Epithelial cell of proximal tubule (primary cell): ENCODE data around the gene C1QTNF9. TPM values are rescaled to one million over a fixed set of nuclear protein-coding genes. Genes with fewer than 3 reads are reported as not detected.
"Not testable (repeated sequence)": the region's sequence is repeated elsewhere in the genome, so short reads cannot be mapped to it uniquely, and the experiment has no call there.

Experiments
- DNase-seq: peaks from one replicate; pipeline ENCODE4 v3.0.0-alpha.2; 2011; ENCODE audit warnings: low read depth
- H3K4me3 ChIP-seq: 2 replicates; pipeline ENCODE4 v1.5.1; 2011; ENCODE audit warnings: low read depth, mild to moderate bottlenecking, low read length
- total RNA-seq: library from RNA; depleted of rRNA; stranded (reverse); fragments of >200 nt; gene quantifications from 2 replicates; pipeline ENCODE4 v1.2.3, GENCODE V29; 2015
- TF ChIP-seq, protein P1 (sequence below): conservative IDR thresholded peaks from 2 replicates; pipeline ENCODE4 v1.5.1; 2012; ENCODE audit warnings: low read depth, mild to moderate bottlenecking, low read length

The C1QTNF9 gene
- total RNA-seq, 1 donor from 2014 or later = not detected

DNA sequence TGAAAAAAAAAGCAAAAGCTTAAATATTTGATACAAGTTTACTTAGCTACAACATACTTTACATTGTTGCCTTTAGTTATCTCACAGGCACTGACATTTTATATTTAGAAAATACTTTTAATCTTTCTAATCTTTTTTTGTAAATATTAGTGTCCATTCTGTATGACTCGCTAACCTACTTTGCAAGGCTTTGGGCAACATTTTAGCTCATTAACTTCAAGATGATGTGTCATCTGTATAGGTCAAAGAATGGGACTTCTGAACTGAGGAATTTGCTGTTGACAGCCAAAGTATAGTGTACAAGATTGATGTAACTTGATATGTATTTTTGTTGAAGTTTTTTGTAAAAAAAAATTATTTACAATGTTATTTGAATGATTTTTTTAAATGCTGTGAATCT, 2.7 kb upstream of the C1QTNF9 start:
- TF ChIP-seq, protein P1, sequence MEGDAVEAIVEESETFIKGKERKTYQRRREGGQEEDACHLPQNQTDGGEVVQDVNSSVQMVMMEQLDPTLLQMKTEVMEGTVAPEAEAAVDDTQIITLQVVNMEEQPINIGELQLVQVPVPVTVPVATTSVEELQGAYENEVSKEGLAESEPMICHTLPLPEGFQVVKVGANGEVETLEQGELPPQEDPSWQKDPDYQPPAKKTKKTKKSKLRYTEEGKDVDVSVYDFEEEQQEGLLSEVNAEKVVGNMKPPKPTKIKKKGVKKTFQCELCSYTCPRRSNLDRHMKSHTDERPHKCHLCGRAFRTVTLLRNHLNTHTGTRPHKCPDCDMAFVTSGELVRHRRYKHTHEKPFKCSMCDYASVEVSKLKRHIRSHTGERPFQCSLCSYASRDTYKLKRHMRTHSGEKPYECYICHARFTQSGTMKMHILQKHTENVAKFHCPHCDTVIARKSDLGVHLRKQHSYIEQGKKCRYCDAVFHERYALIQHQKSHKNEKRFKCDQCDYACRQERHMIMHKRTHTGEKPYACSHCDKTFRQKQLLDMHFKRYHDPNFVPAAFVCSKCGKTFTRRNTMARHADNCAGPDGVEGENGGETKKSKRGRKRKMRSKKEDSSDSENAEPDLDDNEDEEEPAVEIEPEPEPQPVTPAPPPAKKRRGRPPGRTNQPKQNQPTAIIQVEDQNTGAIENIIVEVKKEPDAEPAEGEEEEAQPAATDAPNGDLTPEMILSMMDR = no peak
- peak; percentile 6 for DNase-seq
- H3K4me3 ChIP-seq = no peak overlapping the region

DNA sequence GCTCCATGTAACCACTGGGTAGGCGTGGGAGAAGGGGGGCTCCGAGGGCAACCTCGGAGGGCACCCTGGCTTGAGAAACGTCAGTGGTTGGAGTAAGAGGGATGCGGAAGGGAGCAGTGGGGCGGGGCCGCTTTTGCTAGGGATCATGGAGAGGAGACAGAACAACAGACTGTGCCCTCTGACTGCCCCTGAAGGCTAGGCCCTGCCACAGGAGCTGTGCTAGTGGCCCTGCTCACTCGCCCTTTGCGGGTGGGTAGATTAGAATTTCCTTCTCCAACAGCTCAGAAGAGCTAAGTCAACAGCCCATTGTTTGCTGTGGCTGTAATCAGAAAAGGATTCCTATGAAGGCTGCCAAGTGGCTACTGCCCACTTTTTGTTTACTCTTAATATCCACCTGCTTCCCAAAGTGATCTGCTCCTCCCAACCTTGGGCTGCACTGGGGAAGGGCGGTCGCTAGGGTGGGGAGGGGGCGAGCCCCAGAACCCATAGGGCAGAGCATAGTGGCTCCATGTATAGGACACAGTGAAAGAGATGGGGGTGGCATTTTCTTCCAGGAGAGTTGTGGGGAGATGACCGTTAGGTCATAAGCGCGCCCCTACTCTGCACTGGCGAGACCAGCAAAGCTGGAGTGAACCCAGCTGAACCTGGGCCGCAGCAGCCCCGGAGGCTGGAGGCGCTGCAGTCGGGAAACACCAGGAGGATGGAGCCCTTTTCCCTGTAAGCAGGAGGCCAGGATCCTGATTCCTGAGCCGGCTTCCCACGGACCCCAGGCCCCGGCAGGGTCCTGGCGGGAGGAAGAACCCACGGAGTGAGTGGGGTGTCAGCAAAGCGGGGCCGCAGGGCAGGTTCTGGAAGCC, 1.9 kb upstream of the C1QTNF9 start:
- no peak overlapping the region for H3K4me3 ChIP-seq
- DNase-seq = no peak
- TF ChIP-seq, protein P1 = no peak

DNA sequence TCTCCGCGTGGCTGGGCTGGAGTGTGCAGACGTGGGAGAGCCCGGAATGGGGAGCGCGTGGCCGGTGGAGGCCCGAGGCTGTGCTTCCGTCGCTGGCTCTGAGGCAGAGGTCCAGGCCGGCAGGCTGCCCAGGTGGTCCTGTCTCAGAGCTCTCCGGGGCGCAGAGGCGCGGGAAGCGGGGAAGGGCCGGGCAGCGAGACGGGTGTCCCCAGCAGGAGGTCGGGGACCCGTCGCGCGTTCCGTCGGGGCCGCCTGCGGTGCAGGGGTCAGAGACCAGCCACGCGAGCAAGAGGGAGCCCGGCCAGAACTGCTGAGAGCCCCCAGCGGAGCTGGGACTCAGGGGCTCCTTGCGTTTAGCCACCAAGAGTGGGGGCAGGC, 1.3 kb upstream of the C1QTNF9 start:
- no peak overlapping the region for H3K4me3 ChIP-seq
- no peak for DNase-seq
- TF ChIP-seq, protein P1 = no peak

DNA sequence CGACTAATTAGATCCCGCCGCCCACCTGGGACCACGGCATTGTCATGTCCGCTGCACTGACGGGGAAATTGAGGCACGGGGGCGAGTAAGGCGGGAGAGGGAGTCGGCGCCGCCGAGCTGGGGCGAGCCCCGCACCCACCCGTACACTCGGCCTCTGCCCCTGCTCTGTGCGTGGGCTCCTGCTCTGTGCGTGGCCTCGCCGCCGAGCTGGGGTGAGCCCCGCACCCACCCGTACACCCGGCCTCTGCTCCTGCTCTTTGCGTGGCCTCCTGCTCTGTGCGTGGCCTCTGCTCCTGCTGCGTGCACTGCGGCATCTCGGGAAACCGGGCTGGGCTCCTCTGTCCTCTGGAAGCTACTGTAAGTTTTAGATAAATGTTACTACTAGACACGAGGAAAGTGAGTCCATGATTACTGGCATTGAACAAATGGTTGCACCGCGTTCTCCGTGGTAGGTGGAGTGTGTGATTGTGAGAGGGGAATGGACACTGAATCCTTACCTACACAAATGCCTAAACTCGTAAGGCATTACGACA, 826 bp upstream of the C1QTNF9 start:
- no peak overlapping the region for H3K4me3 ChIP-seq
- TF ChIP-seq, protein P1 = no peak
- no peak for DNase-seq

DNA sequence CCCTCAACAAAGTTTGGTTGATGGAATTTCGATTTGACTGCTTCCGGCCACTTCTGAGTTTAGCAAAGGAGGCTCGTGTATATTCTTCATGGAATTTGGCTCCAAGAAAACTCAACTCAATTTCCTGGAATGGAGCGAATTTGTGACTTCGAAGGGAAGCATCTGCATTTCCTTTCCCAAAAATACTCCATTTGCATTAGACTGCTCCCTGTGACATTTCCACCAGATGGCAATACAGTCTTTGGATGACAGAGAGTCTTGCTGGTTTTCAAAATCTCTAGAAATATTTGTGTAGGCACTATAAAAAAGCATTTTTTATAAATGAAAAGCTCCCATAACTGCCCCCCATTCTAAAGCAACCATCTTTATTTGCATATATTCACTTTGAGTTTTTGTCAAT, 4.1 kb downstream of the C1QTNF9 start:
- no peak for DNase-seq
- H3K4me3 ChIP-seq = no peak overlapping the region
- TF ChIP-seq, protein P1 = peak; percentile 48

DNA sequence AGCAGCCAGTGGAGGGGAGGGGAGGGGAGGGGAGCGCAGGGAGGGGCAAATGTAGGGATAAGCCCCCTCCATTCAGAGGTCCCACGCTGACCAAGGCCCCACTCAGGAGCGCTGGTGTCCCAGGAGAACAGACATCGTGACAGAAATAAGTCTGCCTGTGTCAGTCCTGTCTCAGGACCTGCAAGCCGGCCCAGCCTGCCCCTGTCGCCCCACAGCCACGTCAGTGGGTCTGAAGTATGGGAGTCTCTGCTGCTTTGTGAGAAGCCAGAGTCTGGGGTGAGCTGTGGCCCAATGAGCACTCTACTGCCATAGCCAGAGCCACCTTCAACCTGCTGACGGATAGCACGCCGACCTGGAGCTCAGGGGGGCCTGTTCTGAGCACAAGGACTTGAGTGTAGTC, 8.5 kb downstream of the C1QTNF9 start:
- not testable (repeated sequence) for DNase-seq, H3K4me3 ChIP-seq

DNA sequence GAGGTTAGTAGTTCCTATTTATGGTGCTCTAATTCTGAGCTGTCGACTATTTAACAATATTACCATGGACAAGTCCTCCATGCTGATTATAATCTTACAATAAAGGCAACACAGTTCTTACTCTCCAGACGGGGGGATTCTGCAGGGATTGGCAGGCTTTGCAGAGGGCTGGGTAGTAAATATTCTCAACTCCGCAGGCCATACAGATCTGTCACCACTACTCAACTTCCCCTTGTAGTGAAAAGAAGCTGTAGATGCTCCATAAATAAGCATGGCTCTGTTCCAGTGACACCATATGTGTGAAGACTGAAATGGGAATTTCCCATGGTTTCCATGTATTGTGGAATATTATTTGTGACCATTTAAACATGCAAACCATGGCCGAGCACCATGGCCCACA, 9.5 kb downstream of the C1QTNF9 start:
- H3K4me3 ChIP-seq, DNase-seq: not testable (repeated sequence)

DNA sequence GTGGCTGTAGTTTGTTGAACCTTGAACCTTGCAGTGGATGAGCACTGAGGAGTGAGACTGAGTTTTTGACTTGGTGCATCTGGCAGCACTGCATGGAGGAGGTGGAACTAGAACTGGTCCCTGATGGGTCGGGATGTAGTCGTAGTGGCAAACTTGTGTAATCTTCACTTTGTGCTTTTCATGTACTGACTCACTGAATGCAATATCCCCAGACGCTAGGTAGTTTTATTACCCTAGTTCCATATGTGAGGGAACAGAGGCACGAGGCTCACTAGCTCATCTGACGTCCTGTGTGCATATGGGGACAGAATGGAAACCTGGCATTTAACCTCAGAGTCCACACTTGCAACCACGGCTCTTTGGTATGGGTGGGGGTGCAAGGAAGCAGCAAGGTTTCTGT, 10.3 kb downstream of the C1QTNF9 start:
- DNase-seq, H3K4me3 ChIP-seq: not testable (repeated sequence)

DNA sequence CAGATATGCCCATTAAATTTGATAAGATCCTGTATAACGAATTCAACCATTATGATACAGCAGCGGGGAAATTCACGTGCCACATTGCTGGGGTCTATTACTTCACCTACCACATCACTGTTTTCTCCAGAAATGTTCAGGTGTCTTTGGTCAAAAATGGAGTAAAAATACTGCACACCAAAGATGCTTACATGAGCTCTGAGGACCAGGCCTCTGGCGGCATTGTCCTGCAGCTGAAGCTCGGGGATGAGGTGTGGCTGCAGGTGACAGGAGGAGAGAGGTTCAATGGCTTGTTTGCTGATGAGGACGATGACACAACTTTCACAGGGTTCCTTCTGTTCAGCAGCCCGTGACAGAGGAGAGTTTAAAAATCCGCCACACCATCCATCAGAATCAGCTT, 12.0 kb downstream of the C1QTNF9 start:
- DNase-seq, H3K4me3 ChIP-seq: not testable (repeated sequence)
